ENCODE results near the gene PCK2. TPM values are rescaled to one million over a fixed set of nuclear protein-coding genes. Genes with fewer than 3 reads are reported as not detected.

PCK2 gene
- total RNA-seq, 1 donor from 2014 or later, result 126 TPM

DNA sequence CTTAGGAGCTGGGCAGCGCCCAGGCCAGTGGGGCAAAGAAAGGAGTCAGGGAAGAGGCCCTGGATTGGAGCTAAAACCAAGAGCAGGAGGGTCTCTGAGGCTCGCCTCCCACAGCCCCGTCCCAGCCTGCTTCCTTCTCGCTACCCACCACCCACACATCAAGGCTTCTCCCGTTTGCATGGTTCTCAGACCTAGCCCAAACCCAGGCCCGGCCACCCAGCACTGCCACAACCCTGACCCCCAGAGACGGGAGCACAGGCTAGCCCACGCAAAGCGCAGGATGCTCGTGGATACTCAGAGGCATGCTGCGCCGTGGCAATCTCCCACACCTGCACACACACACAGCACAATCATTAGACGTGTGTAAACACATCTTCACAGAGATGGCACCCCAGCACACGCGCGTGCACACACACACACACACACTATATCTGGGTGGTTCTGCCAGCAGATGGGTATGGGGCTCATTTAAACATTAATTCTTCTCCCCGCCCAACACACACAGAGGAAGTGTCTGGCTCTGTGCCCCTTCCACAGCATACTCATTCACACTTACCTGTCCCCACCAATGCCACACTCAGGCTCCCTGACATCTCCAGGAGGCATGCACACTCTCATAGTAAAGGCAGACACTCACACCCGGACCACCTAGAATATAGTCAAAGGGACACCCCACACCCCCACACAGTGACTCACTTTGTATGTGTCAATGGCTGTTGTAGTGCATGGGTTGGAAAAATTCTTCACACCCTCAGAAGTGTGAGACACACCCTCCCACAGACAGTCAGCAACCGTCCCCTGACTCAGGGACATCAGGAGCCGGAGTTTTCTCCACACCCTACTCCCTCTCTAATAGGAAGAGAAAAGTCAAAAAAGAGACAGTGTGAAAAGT lies 41.2 kb upstream of the PCK2 start:
- Mint-ChIP-seq H3K27me3 (ENCODE audit: low read depth) (peaks cover 37% of the 10 kb centered on the region), H3K4me1 (ENCODE audit: low read depth) (peaks cover 12% of the 10 kb centered on the region), H3K36me3 (ENCODE audit: low read depth) (no peaks in the 10 kb centered on the region), H3K9me3 (ENCODE audit: low read depth) (no peaks in the 10 kb centered on the region), H3K27ac (ENCODE audit: unreplicated experiment) (no peak overlapping the region), H3K4me3 (ENCODE audit: unreplicated experiment) (peak overlapping the region; percentile 66)
- TF ChIP-seq, protein P1, sequence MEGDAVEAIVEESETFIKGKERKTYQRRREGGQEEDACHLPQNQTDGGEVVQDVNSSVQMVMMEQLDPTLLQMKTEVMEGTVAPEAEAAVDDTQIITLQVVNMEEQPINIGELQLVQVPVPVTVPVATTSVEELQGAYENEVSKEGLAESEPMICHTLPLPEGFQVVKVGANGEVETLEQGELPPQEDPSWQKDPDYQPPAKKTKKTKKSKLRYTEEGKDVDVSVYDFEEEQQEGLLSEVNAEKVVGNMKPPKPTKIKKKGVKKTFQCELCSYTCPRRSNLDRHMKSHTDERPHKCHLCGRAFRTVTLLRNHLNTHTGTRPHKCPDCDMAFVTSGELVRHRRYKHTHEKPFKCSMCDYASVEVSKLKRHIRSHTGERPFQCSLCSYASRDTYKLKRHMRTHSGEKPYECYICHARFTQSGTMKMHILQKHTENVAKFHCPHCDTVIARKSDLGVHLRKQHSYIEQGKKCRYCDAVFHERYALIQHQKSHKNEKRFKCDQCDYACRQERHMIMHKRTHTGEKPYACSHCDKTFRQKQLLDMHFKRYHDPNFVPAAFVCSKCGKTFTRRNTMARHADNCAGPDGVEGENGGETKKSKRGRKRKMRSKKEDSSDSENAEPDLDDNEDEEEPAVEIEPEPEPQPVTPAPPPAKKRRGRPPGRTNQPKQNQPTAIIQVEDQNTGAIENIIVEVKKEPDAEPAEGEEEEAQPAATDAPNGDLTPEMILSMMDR (IDR thresholded peaks at IDR 0.05), result no peak
- no peak for DNase-seq (ENCODE audit: low spot score)

DNA sequence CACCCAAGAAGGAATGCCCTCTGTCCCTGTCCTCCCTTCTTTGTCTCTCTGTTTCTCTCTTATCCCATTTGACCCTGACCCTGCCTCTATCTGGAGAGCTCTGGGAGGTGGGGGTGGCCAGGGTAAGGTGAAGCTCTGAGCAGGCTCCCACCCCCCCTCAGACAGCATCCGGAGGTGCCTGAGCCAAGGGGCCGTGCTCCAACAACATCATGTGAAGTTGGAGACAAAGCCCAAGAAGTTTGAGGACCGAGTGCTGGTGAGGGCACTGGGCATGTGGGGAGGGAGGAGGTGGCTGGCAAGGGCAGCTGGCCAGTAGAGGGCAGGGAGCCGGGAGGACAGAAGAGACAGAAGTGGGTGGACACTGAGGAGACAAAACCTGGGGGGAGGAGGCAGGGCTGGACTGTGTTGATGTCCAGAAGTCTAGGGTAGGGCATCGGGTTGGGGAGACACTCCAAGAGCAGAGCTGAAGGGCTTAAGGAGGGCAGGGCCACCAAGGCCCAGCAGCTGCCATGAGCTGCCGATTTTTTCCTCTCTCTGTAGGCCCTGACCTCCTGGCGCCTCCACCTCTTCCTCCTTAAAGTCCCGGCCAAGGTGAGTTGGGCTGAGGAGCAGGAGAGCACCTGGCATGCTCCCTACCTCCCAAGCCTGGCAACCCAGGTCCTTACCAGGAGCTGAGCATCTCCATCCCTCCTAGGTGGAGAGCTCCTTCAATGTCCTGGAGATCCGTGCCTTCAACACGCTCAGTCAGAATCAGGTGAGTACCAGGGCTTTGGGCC lies 40.4 kb upstream of the PCK2 start:
- Mint-ChIP-seq H3K9me3 (ENCODE audit: low read depth) (no peaks in the 10 kb centered on the region), H3K4me1 (ENCODE audit: low read depth) (peaks cover 12% of the 10 kb centered on the region), H3K4me3 (ENCODE audit: unreplicated experiment) (no peak overlapping the region), H3K27ac (ENCODE audit: unreplicated experiment) (no peak overlapping the region), H3K27me3 (ENCODE audit: low read depth) (peaks cover 34% of the 10 kb centered on the region), H3K36me3 (ENCODE audit: low read depth) (no peaks in the 10 kb centered on the region)
- DNase-seq (ENCODE audit: low spot score), result no peak
- TF ChIP-seq, protein P1 (IDR thresholded peaks at IDR 0.05), result no peak

DNA sequence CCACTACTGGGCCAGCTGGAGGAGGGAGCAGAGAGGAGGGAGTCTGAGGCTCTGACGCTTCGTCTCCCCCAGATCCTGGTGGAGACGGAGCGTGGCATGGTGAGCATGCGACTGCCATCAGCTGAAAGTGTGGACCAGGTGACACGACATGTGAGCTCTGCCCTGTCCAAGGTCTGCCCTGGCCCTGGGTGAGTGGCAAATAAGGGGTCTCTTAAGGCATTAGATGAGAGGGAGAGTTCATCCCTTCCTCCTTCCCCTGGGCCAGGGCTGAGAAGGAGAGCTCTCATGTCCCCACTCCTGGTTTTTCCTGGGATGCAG lies 39.8 kb upstream of the PCK2 start:
- peaks cover 12% of the 10 kb centered on the region for H3K4me1 Mint-ChIP-seq (ENCODE audit: low read depth)
- no peaks in the 10 kb centered on the region for H3K36me3 Mint-ChIP-seq (ENCODE audit: low read depth)
- no peak overlapping the region for H3K27ac Mint-ChIP-seq (ENCODE audit: unreplicated experiment)
- no peak overlapping the region for H3K4me3 Mint-ChIP-seq (ENCODE audit: unreplicated experiment)
- no peak for DNase-seq (ENCODE audit: low spot score)
- TF ChIP-seq, protein P1 (IDR thresholded peaks at IDR 0.05), result no peak
- peaks cover 29% of the 10 kb centered on the region for H3K27me3 Mint-ChIP-seq (ENCODE audit: low read depth)
- no peaks in the 10 kb centered on the region for H3K9me3 Mint-ChIP-seq (ENCODE audit: low read depth)

DNA sequence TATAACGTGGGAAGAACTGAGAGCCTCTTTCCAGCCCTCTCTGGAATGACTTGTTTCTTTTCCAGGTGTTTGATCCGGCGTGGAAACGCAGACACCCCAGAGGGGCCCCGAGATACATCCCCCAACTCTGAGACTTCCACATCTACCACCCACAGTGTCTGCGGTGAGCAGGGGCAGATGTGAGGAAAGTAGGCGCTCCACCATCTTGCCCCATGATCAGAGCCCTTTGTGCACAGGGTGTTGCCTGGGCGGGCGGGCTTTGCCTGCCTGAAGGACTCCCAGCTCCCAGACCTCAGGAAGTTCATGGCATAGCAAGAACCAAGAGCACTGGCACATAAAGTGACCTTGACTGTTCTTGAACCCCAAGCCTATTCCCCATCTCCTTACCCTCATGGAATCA lies 39.5 kb upstream of the PCK2 start:
- TF ChIP-seq, protein P1 (IDR thresholded peaks at IDR 0.05), result no peak
- no peak for DNase-seq (ENCODE audit: low spot score)
- Mint-ChIP-seq H3K27ac (ENCODE audit: unreplicated experiment) (no peak overlapping the region), H3K9me3 (ENCODE audit: low read depth) (no peaks in the 10 kb centered on the region), H3K4me1 (ENCODE audit: low read depth) (peaks cover 12% of the 10 kb centered on the region), H3K36me3 (ENCODE audit: low read depth) (no peaks in the 10 kb centered on the region), H3K4me3 (ENCODE audit: unreplicated experiment) (no peak overlapping the region), H3K27me3 (ENCODE audit: low read depth) (peaks cover 29% of the 10 kb centered on the region)

DNA sequence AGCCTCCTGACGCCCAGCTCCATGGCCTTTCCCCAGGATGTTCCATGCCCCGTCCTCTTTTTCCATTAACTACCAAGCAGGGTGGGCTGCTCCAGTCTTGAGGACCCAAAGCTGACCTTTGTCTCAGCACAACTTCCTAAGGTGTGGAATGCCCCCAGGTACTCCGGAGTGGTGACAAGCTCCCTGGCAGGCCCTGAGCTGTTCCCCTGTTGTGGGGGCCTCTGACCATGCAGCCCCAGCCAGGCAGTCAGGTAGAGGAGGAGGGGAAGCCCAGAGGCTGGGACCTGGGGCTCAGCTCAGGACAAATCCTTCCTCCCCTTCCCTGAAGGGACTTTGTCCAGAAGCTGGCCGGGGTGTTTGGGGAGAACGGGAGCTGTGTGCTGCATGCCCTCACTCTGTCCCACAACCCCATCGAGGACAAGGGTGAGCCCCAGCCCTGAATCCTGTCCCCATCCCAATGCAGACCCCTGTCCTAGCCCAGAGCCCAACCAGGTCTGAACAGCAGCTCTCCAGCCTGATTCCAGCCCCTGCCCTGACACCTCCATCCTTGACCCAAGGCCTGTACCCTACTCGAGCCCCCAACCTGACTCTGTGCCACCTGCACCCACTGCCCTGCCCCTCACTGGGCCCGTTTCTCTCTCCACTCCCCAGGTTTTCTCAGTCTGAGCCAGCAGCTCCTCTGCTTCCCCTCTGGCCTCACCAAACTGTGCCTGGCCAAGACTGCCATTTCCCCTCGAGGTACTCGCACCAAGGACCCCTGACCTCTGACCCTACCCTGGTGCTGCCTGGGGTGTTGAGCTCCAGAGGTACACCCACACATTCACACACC lies 37.9 kb upstream of the PCK2 start:
- Mint-ChIP-seq H3K27me3 (ENCODE audit: low read depth) (peaks cover 25% of the 10 kb centered on the region), H3K4me1 (ENCODE audit: low read depth) (peaks cover 9% of the 10 kb centered on the region), H3K27ac (ENCODE audit: unreplicated experiment) (no peak overlapping the region), H3K36me3 (ENCODE audit: low read depth) (no peaks in the 10 kb centered on the region), H3K4me3 (ENCODE audit: unreplicated experiment) (no peak overlapping the region), H3K9me3 (ENCODE audit: low read depth) (no peaks in the 10 kb centered on the region)
- TF ChIP-seq, protein P1 (IDR thresholded peaks at IDR 0.05), result no peak
- DNase-seq (ENCODE audit: low spot score), result no peak

Data from chondrocyte (in vitro differentiated cells).